ENCODE measurements around the gene SLC25A12.
"Not testable (repeated sequence)": the region's sequence is repeated elsewhere in the genome, so short reads cannot be mapped to it uniquely, and the experiment has no call there.

DNA sequence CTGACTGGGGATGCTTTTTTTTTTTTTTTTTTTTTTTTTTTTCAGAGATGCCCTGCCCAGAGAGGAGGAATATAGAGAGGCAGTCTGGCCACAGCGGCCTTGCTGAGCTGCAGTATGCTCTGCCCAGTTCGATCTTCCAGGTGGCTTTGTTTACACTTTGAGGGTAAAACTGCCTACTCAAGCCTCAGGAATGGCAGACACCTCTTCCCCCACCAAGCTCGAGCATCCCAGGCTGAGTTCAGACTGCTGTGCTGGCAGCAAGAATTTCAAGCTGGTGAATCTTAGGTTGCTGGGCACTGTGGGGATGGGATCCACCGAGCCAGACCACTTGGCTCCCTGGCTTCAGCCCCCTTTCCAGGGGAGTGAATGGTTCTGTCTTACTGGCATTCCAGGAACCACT lies 132.9 kb downstream of the SLC25A12 start:
- TF ChIP-seq, protein P1, sequence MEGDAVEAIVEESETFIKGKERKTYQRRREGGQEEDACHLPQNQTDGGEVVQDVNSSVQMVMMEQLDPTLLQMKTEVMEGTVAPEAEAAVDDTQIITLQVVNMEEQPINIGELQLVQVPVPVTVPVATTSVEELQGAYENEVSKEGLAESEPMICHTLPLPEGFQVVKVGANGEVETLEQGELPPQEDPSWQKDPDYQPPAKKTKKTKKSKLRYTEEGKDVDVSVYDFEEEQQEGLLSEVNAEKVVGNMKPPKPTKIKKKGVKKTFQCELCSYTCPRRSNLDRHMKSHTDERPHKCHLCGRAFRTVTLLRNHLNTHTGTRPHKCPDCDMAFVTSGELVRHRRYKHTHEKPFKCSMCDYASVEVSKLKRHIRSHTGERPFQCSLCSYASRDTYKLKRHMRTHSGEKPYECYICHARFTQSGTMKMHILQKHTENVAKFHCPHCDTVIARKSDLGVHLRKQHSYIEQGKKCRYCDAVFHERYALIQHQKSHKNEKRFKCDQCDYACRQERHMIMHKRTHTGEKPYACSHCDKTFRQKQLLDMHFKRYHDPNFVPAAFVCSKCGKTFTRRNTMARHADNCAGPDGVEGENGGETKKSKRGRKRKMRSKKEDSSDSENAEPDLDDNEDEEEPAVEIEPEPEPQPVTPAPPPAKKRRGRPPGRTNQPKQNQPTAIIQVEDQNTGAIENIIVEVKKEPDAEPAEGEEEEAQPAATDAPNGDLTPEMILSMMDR (IDR thresholded peaks at IDR 0.05): not testable (repeated sequence)
- not testable (repeated sequence) for TF ChIP-seq POLR2A (IDR thresholded peaks at IDR 0.05)
